ENCODE results near the gene EED. TPM values are rescaled to one million over a fixed set of nuclear protein-coding genes. Genes with fewer than 3 reads are reported as not detected.

The EED gene
- total and polyA plus RNA-seq, 5 donors, result 13.0 to 16.9 (median 14.4) TPM

- Histone ChIP-seq H3K4me3 (ENCODE audit: low read length) (no peak overlapping the region), H3K4me1 (ENCODE audit: control insufficient read depth, insufficient read depth, low read length) (no peaks in the 10 kb centered on the region), H3K27me3 (ENCODE audit: control insufficient read depth, insufficient read depth) (no peaks in the 10 kb centered on the region), H3K9me3 (ENCODE audit: control insufficient read depth, low read length) (no peaks in the 10 kb centered on the region), H3K27ac (ENCODE audit: low read length) (no peak overlapping the region)
- WGBS, result 40% methylated on average over 2 of the region's 2 CpGs
- no peak for ATAC-seq
- no peak for DNase-seq
- intact Hi-C loops (cut with DNase I), result no loop called here
Measured at GRCh38 chr11:86234831-86235461, 9.6 kb upstream of the EED start.

- Histone ChIP-seq H3K27ac (ENCODE audit: low read length) (no peak overlapping the region), H3K4me3 (ENCODE audit: low read length) (no peak overlapping the region), H3K9me3 (ENCODE audit: control insufficient read depth, low read length) (no peaks in the 10 kb centered on the region), H3K27me3 (ENCODE audit: control insufficient read depth, insufficient read depth) (no peaks in the 10 kb centered on the region), H3K4me1 (ENCODE audit: control insufficient read depth, insufficient read depth, low read length) (no peaks in the 10 kb centered on the region)
- intact Hi-C loops (cut with DNase I), result no loop called here
- no peak for DNase-seq
- no peak for ATAC-seq
- WGBS, result 83% methylated on average over 9 of the region's 9 CpGs
Measured at GRCh38 chr11:86237267-86237804, 7.2 kb upstream of the EED start.

- Histone ChIP-seq H3K9me3 (ENCODE audit: control insufficient read depth, low read length) (no peaks in the 10 kb centered on the region), H3K4me1 (ENCODE audit: control insufficient read depth, insufficient read depth, low read length) (no peaks in the 10 kb centered on the region), H3K27me3 (ENCODE audit: control insufficient read depth, insufficient read depth) (no peaks in the 10 kb centered on the region), H3K4me3 (ENCODE audit: low read length) (no peak overlapping the region), H3K27ac (ENCODE audit: low read length) (no peak overlapping the region)
- WGBS, result 74% methylated on average over 4 of the region's 4 CpGs
- no peak for ATAC-seq
- intact Hi-C loops (cut with DNase I), result no loop called here
- no peak for DNase-seq
Measured at GRCh38 chr11:86240164-86240563, 4.4 kb upstream of the EED start.

DNA sequence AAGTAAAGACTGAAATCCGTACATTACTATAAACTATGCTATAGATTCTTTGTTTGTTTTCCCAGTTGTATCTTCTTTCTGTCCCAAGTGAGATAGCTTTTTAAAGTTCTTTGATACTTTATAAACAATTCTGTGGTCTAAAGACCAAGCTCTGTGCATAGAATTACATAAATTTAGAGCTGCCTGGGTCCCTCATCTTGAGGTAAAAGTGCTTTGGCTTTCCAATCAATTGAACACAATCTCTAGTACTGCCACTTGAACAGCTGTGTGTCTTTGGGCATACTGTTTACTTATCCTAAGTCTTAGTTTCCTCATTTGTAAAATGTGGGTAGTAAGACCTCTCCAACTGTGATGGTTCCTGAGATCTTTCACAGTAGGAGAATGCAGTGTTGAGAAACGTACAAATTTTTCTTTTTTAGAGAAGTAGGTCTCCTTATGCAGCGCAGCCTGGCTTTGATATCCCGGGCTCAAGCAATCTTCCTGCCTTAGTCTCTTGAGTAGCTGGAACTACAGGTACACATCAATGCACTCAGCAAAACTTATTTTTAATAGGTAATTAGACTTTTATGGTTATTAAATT lies 2.5 kb upstream of the EED start:
- DNase-seq, result no peak
- WGBS, result 82% methylated on average over 4 of the region's 4 CpGs
- H3K27ac ChIP-seq (ENCODE audit: low read length), result no peak overlapping the region
- H3K27me3 ChIP-seq (ENCODE audit: control insufficient read depth, insufficient read depth), result no peaks in the 10 kb centered on the region
- H3K4me3 ChIP-seq (ENCODE audit: low read length), result no peak overlapping the region
- ATAC-seq, result no peak
- H3K4me1 ChIP-seq (ENCODE audit: control insufficient read depth, insufficient read depth, low read length), result no peaks in the 10 kb centered on the region
- intact Hi-C loops (cut with DNase I), result no loop called here
- H3K9me3 ChIP-seq (ENCODE audit: control insufficient read depth, low read length), result no peaks in the 10 kb centered on the region

- 75% methylated on average over 2 of the region's 2 CpGs for WGBS
- Histone ChIP-seq H3K4me3 (ENCODE audit: low read length) (no peak overlapping the region), H3K27me3 (ENCODE audit: control insufficient read depth, insufficient read depth) (no peaks in the 10 kb centered on the region), H3K27ac (ENCODE audit: low read length) (no peak overlapping the region), H3K9me3 (ENCODE audit: control insufficient read depth, low read length) (no peaks in the 10 kb centered on the region), H3K4me1 (ENCODE audit: control insufficient read depth, insufficient read depth, low read length) (peaks cover 2% of the 10 kb centered on the region)
- ATAC-seq (no peak), DNase-seq (no peak)
- intact Hi-C loops (cut with DNase I), result no loop called here
Measured at GRCh38 chr11:86243396-86243795, 1.2 kb upstream of the EED start.

DNA sequence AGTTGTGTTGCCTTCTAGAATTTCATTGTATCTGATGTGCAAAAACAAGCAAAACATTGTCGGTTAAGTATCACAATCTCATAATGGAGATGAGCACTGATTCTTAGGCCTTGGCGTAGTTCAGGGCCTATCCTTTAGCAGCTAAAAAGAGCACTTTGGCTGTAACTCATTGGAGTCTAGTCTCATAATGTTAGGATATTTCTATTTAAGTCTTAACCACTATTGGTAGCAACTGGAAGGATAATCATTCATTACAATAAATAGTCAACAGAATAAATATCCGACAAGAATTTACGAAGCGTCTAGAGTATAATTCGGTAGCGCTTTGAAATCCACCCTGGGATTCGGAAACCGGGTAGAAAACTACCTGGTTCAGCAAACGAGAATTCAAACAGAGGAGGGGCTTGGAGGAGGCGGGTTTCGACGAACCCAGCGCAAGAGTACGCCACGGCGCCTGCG lies 461 bp upstream of the EED start:
- no peaks in the 10 kb centered on the region for H3K27me3 ChIP-seq (ENCODE audit: control insufficient read depth, insufficient read depth)
- DNase-seq (peak; percentile 88 to 95 (median 94)), ATAC-seq (peak; percentile 93 to 94)
- intact Hi-C loops (cut with DNase I), result no loop called here
- H3K9me3 ChIP-seq (ENCODE audit: control insufficient read depth, low read length), result no peaks in the 10 kb centered on the region
- 2% methylated on average over 18 of the region's 18 CpGs for WGBS
- peak overlapping the region; percentile 99 for H3K27ac ChIP-seq (ENCODE audit: low read length)
- peak overlapping the region; percentile 97 for H3K4me3 ChIP-seq (ENCODE audit: low read length)
- H3K4me1 ChIP-seq (ENCODE audit: control insufficient read depth, insufficient read depth, low read length), result peaks cover 5% of the 10 kb centered on the region

- peaks cover 5% of the 10 kb centered on the region for H3K4me1 ChIP-seq (ENCODE audit: control insufficient read depth, insufficient read depth, low read length)
- no peaks in the 10 kb centered on the region for H3K27me3 ChIP-seq (ENCODE audit: control insufficient read depth, insufficient read depth)
- intact Hi-C loops (cut with DNase I), result no loop called here
- peak overlapping the region; percentile 99 for H3K27ac ChIP-seq (ENCODE audit: low read length)
- H3K9me3 ChIP-seq (ENCODE audit: control insufficient read depth, low read length), result no peaks in the 10 kb centered on the region
- peak in 1 of 3 donors; percentile 51 for DNase-seq
- H3K4me3 ChIP-seq (ENCODE audit: low read length), result peak overlapping the region; percentile 97
- peak in 1 of 2 donors; percentile 28 for ATAC-seq
- WGBS, result 1% methylated on average over 38 of the region's 38 CpGs
Measured at GRCh38 chr11:86245369-86246292, 1.1 kb downstream of the EED start.

- intact Hi-C loops (cut with DNase I), result no loop called here
- H3K4me1 ChIP-seq (ENCODE audit: control insufficient read depth, insufficient read depth, low read length), result peaks cover 5% of the 10 kb centered on the region
- no peaks in the 10 kb centered on the region for H3K27me3 ChIP-seq (ENCODE audit: control insufficient read depth, insufficient read depth)
- no peak overlapping the region for H3K27ac ChIP-seq (ENCODE audit: low read length)
- ATAC-seq (no peak), DNase-seq (no peak)
- no peaks in the 10 kb centered on the region for H3K9me3 ChIP-seq (ENCODE audit: control insufficient read depth, low read length)
- H3K4me3 ChIP-seq (ENCODE audit: low read length), result peak overlapping the region; percentile 97
- WGBS, result 59% methylated on average over 5 of the region's 5 CpGs
Measured at GRCh38 chr11:86246293-86246675, 1.7 kb downstream of the EED start.

- H3K27ac ChIP-seq (ENCODE audit: low read length), result no peak overlapping the region
- H3K27me3 ChIP-seq (ENCODE audit: control insufficient read depth, insufficient read depth), result no peaks in the 10 kb centered on the region
- H3K4me1 ChIP-seq (ENCODE audit: control insufficient read depth, insufficient read depth, low read length), result peaks cover 5% of the 10 kb centered on the region
- no peak for DNase-seq
- intact Hi-C loops (cut with DNase I), result no loop called here
- H3K4me3 ChIP-seq (ENCODE audit: low read length), result no peak overlapping the region
- no peaks in the 10 kb centered on the region for H3K9me3 ChIP-seq (ENCODE audit: control insufficient read depth, low read length)
- 98% methylated on average over 1 of the region's 1 CpG for WGBS
- ATAC-seq, result no peak
Measured at GRCh38 chr11:86247608-86248007, 3.1 kb downstream of the EED start.

- ATAC-seq (no peak), DNase-seq (no peak)
- Histone ChIP-seq H3K4me3 (ENCODE audit: low read length) (no peak overlapping the region), H3K9me3 (ENCODE audit: control insufficient read depth, low read length) (no peaks in the 10 kb centered on the region), H3K4me1 (ENCODE audit: control insufficient read depth, insufficient read depth, low read length) (peaks cover 5% of the 10 kb centered on the region), H3K27me3 (ENCODE audit: control insufficient read depth, insufficient read depth) (no peaks in the 10 kb centered on the region), H3K27ac (ENCODE audit: low read length) (no peak overlapping the region)
- intact Hi-C loops (cut with DNase I), result no loop called here
- 92% methylated on average over 4 of the region's 4 CpGs for WGBS
Measured at GRCh38 chr11:86248609-86249008, 4.1 kb downstream of the EED start.

Data from right cardiac atrium (tissue), 5 donors.